Brain microvascular endothelial cell (primary cell): Measurements from ENCODE around the gene RFX4.

Experiments used
- DNase-seq: peaks from one replicate; pipeline ENCODE4 v3.0.0-alpha.2; 2020
- H3K27ac ChIP-seq: fragments of 250-450 bp; sonication (Bioruptor Pico); 2 replicates; pipeline ENCODE4 v1.5.1; 2020; ENCODE audit warnings: mild to moderate bottlenecking, moderate library complexity
- H3K27me3 ChIP-seq: fragments of 250-450 bp; sonication (Bioruptor Pico); replicated peaks from 2 replicates; pipeline ENCODE4 v1.5.1; 2020; ENCODE audit warnings: mild to moderate bottlenecking
- H3K36me3 ChIP-seq: fragments of 250-450 bp; sonication (Bioruptor Pico); replicated peaks from 2 replicates; pipeline ENCODE4 v1.5.1; 2020; ENCODE audit warnings: mild to moderate bottlenecking
- H3K4me3 ChIP-seq: 2 replicates; pipeline ENCODE4 v1.5.1; 2011; ENCODE audit warnings: low read depth, mild to moderate bottlenecking, control low read depth, low read length, moderate library complexity
- in situ Hi-C: cut with HindIII; loops from 2 replicates; pipeline ENCODE4 v1.10.0; 2017; ENCODE audit warnings: low sequenced_read_pairs, low pct_ligation_motif_present
- TF ChIP-seq, protein P1 (sequence below): IDR thresholded peaks from 2 replicates; pipeline ENCODE4 v1.5.1; 2011; ENCODE audit warnings: low read depth, mild to moderate bottlenecking, moderate library complexity, low read length, control low read depth, inconsistent platforms; ENCODE audit errors: missing control alignments

The RFX4 gene

GRCh38 chr12:106745181-106745745, 162.5 kb downstream of the RFX4 start:
- Histone ChIP-seq H3K4me3 (no peak overlapping the region), H3K27ac (no peak overlapping the region), H3K36me3 (no peaks in the 10 kb centered on the region), H3K27me3 (peaks cover 4% of the 10 kb centered on the region)
- TF ChIP-seq, protein P1, sequence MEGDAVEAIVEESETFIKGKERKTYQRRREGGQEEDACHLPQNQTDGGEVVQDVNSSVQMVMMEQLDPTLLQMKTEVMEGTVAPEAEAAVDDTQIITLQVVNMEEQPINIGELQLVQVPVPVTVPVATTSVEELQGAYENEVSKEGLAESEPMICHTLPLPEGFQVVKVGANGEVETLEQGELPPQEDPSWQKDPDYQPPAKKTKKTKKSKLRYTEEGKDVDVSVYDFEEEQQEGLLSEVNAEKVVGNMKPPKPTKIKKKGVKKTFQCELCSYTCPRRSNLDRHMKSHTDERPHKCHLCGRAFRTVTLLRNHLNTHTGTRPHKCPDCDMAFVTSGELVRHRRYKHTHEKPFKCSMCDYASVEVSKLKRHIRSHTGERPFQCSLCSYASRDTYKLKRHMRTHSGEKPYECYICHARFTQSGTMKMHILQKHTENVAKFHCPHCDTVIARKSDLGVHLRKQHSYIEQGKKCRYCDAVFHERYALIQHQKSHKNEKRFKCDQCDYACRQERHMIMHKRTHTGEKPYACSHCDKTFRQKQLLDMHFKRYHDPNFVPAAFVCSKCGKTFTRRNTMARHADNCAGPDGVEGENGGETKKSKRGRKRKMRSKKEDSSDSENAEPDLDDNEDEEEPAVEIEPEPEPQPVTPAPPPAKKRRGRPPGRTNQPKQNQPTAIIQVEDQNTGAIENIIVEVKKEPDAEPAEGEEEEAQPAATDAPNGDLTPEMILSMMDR = no peak
- DNase-seq = no peak
- in situ Hi-C loops = no loop called here

GRCh38 chr12:106747973-106748436, 165.2 kb downstream of the RFX4 start:
- no peak overlapping the region for H3K4me3 ChIP-seq
- DNase-seq = no peak
- peaks cover 4% of the 10 kb centered on the region for H3K27me3 ChIP-seq
- in situ Hi-C loops = no loop called here
- H3K27ac ChIP-seq = no peak overlapping the region
- H3K36me3 ChIP-seq = no peaks in the 10 kb centered on the region
- TF ChIP-seq, protein P1 = no peak

DNA sequence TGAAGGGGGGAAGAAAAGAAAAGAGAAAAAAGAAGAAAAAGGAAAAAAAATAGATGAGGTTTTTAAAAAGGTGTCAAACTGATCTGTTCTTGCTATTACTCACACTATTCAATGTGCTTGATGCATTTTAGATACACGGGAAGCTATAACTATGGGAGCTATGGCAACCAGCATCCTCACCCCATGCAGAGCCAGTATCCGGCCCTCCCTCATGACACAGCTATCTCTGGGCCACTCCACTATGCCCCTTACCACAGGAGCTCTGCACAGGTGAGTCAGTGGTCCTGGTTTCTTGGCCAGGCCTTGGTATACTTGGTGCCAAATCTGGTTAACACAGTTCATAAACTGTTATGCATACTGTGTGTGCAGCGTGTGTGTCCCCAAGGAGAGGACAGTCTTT, 167.7 kb downstream of the RFX4 start:
- Histone ChIP-seq H3K27me3 (no peaks in the 10 kb centered on the region), H3K36me3 (no peaks in the 10 kb centered on the region), H3K4me3 (no peak overlapping the region), H3K27ac (no peak overlapping the region)
- in situ Hi-C loops = no loop called here
- no peak for DNase-seq
- TF ChIP-seq, protein P1 = no peak

- no peaks in the 10 kb centered on the region for H3K36me3 ChIP-seq
- TF ChIP-seq, protein P1 = no peak
- H3K27me3 ChIP-seq = no peaks in the 10 kb centered on the region
- no peak for DNase-seq
- no peak overlapping the region for H3K4me3 ChIP-seq
- in situ Hi-C loops = no loop called here
- no peak overlapping the region for H3K27ac ChIP-seq
These were observed 170.7 kb downstream of the RFX4 start for GRCh38 chr12:106753526-106753925.

DNA sequence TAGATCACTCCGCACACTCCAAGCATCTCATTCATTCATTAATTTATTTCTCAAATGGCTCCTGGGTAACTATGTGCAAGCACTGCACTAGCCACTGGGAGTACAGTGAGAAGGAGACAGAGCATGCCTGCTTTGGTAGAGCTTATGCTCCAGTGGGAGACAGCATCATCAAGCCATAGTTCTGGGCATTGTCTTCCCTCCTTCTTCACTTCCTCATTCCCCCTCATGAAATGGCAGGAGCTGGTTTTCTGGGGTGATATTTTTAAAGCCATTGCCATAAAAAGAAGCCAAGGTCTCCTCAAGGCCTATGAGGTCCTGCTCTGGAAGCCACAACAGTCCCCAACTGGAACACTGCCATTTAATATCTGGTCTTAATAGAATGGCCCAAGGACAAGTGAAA, 171.5 kb downstream of the RFX4 start:
- no peaks in the 10 kb centered on the region for H3K36me3 ChIP-seq
- H3K27me3 ChIP-seq = no peaks in the 10 kb centered on the region
- in situ Hi-C loops = no loop called here
- TF ChIP-seq, protein P1 = no peak
- no peak overlapping the region for H3K27ac ChIP-seq
- no peak for DNase-seq
- no peak overlapping the region for H3K4me3 ChIP-seq
